K562 (cell line): ENCODE data around the gene ARG1.

Experiments
- ARID3A ChIP-seq: IDR thresholded peaks from 2 replicates; pipeline ENCODE4 v1.6.1; 2012; ENCODE audit warnings: low read depth, low read length, improper control_type of control experiment, borderline replicate concordance
- BCLAF1 ChIP-seq, 2 experiments: fragments of 450-650 bp in 1 of 2; IDR thresholded peaks; 2 replicates each; pipeline ENCODE4 v1.6.1; 2011 to 2017; ENCODE audit warnings: low read depth in 2 of 2, antibody characterized with exemption in 1 of 2, borderline replicate concordance in 1 of 2, low read length in 1 of 2, mild to moderate bottlenecking in 1 of 2, mixed read lengths in 1 of 2; ENCODE audit not compliant: control insufficient read depth in 1 of 2
- CEBPB ChIP-seq: fragments of 450-650 bp; IDR thresholded peaks from 2 replicates; pipeline ENCODE4 v1.6.1; 2016; ENCODE audit warnings: missing genetic modification characterization, missing compliant biosample characterization
- CTCF ChIP-seq, 3 experiments: IDR thresholded peaks in 2 of 3; conservative IDR thresholded peaks in 1 of 3; 2 replicates each; pipeline ENCODE4 v1.5.1; 2011 to 2012; ENCODE audit warnings: low read length in 3 of 3, mild to moderate bottlenecking in 3 of 3, control low read depth in 2 of 3, improper control_type of control experiment in 1 of 3, inconsistent platforms in 1 of 3, low read depth in 1 of 3, mixed read lengths in 1 of 3, moderate library complexity in 1 of 3; ENCODE audit not compliant: insufficient read depth in 2 of 3
- CTCFL ChIP-seq: IDR thresholded peaks from 2 replicates; pipeline ENCODE4 v1.6.1; 2011; ENCODE audit warnings: borderline replicate concordance, low read depth, mild to moderate bottlenecking, moderate library complexity, low read length; ENCODE audit not compliant: insufficient read depth, poor library complexity, severe bottlenecking
- KLF1 ChIP-seq: fragments of 450-650 bp; IDR thresholded peaks from 2 replicates; pipeline ENCODE4 v1.6.1; 2016; ENCODE audit warnings: missing genetic modification characterization, missing compliant biosample characterization
- MXI1 ChIP-seq: IDR thresholded peaks from 2 replicates; pipeline ENCODE4 v1.6.1; 2011; ENCODE audit warnings: low read depth, mild to moderate bottlenecking, improper control_type of control experiment, low read length
- NKRF ChIP-seq: fragments of 450-650 bp; IDR thresholded peaks from 2 replicates; pipeline ENCODE4 v1.6.1; 2016; ENCODE audit warnings: borderline replicate concordance
- YY1 ChIP-seq, 3 experiments: IDR thresholded peaks; 2 replicates each; pipeline ENCODE4 v1.6.1; 2011; ENCODE audit warnings: low read length in 2 of 3, mild to moderate bottlenecking in 2 of 3, moderate library complexity in 2 of 3, borderline replicate concordance in 1 of 3, control low read depth in 1 of 3, low read depth in 1 of 3; ENCODE audit not compliant: insufficient read depth in 3 of 3, insufficient replicate concordance in 2 of 3, control insufficient read depth in 1 of 3, insufficient read length in 1 of 3; ENCODE audit errors: extremely low read depth in 1 of 3
- ZNF174 ChIP-seq: fragments of 250-450 bp; sonication (Bioruptor Pico); IDR thresholded peaks from 2 replicates; pipeline ENCODE4 v1.4.0; 2020; ENCODE audit warnings: mild to moderate bottlenecking

- TF ChIP-seq CTCF (IDR thresholded peaks at IDR 0.05 in 2 of 3, conservative IDR thresholded peaks at IDR 0.05 in 1 of 3; ENCODE audit: insufficient read depth in 2 of 3, low read depth in 1 of 3, low read length in 3 of 3) = no peak
- no peak for TF ChIP-seq ZNF174
- TF ChIP-seq KLF1 = no peak
- TF ChIP-seq MXI1 = no peak
- no peak for TF ChIP-seq ARID3A
- no peak for TF ChIP-seq CEBPB (tag)
- no peak for TF ChIP-seq CTCFL
- no peak for TF ChIP-seq BCLAF1 (IDR thresholded peaks at IDR 0.05; ENCODE audit: borderline replicate concordance in 1 of 2, control insufficient read depth in 1 of 2, low read depth in 2 of 2, low read length in 1 of 2)
- no peak for TF ChIP-seq YY1 (IDR thresholded peaks at IDR 0.05; ENCODE audit: borderline replicate concordance in 1 of 3, control insufficient read depth in 1 of 3, extremely low read depth in 1 of 3, insufficient read depth in 3 of 3, insufficient read length in 1 of 3, insufficient replicate concordance in 2 of 3, low read depth in 1 of 3, low read length in 2 of 3)
- no peak for TF ChIP-seq NKRF
These were observed 48.2 kb upstream of the ARG1 start for GRCh38 chr6:131524695-131525336.
